ENCODE results near the gene DRC1.

DRC1 gene

GRCh38 chr2:26380281-26380680, 21.4 kb upstream of the DRC1 start:
- in situ Hi-C loops (cut with HindIII; ENCODE audit: low sequenced_read_pairs), result no loop called here
- no peak overlapping the region for H3K4me3 ChIP-seq (ENCODE audit: low read depth, low read length)
- TF ChIP-seq CTCF (IDR thresholded peaks at IDR 0.05; ENCODE audit: low read depth, low read length), result no peak
- DNase-seq (ENCODE audit: low read depth, low spot score), result no peak

GRCh38 chr2:26382564-26382963, 19.2 kb upstream of the DRC1 start:
- no peak for DNase-seq (ENCODE audit: low read depth, low spot score)
- no peak overlapping the region for H3K4me3 ChIP-seq (ENCODE audit: low read depth, low read length)
- in situ Hi-C loops (cut with HindIII; ENCODE audit: low sequenced_read_pairs), result no loop called here
- TF ChIP-seq CTCF (IDR thresholded peaks at IDR 0.05; ENCODE audit: low read depth, low read length), result no peak

- in situ Hi-C loops (cut with HindIII; ENCODE audit: low sequenced_read_pairs), result no loop called here
- no peak for DNase-seq (ENCODE audit: low read depth, low spot score)
- no peak for TF ChIP-seq CTCF (IDR thresholded peaks at IDR 0.05; ENCODE audit: low read depth, low read length)
- H3K4me3 ChIP-seq (ENCODE audit: low read depth, low read length), result no peak overlapping the region
These were observed 17.5 kb upstream of the DRC1 start for GRCh38 chr2:26384183-26384582.

GRCh38 chr2:26384597-26384996, 17.1 kb upstream of the DRC1 start:
- no peak for TF ChIP-seq CTCF (IDR thresholded peaks at IDR 0.05; ENCODE audit: low read depth, low read length)
- in situ Hi-C loops (cut with HindIII; ENCODE audit: low sequenced_read_pairs), result no loop called here
- no peak for DNase-seq (ENCODE audit: low read depth, low spot score)
- no peak overlapping the region for H3K4me3 ChIP-seq (ENCODE audit: low read depth, low read length)

- H3K4me3 ChIP-seq (ENCODE audit: low read depth, low read length), result no peak overlapping the region
- in situ Hi-C loops (cut with HindIII; ENCODE audit: low sequenced_read_pairs), result no loop called here
- no peak for DNase-seq (ENCODE audit: low read depth, low spot score)
- no peak for TF ChIP-seq CTCF (IDR thresholded peaks at IDR 0.05; ENCODE audit: low read depth, low read length)
These were observed 14.5 kb upstream of the DRC1 start for GRCh38 chr2:26387189-26387588.

GRCh38 chr2:26394694-26395093, 7.0 kb upstream of the DRC1 start:
- in situ Hi-C loops (cut with HindIII; ENCODE audit: low sequenced_read_pairs), result no loop called here
- no peak for TF ChIP-seq CTCF (IDR thresholded peaks at IDR 0.05; ENCODE audit: low read depth, low read length)

GRCh38 chr2:26395394-26395793, 6.3 kb upstream of the DRC1 start:
- in situ Hi-C loops (cut with HindIII; ENCODE audit: low sequenced_read_pairs), result no loop called here

More at GRCh38 chr2:26394694-26395093, 7.0 kb upstream of the DRC1 start:
- peak; percentile 41 for DNase-seq (ENCODE audit: low read depth, low spot score)
- no peak overlapping the region for H3K4me3 ChIP-seq (ENCODE audit: low read depth, low read length)

More at GRCh38 chr2:26395394-26395793, 6.3 kb upstream of the DRC1 start:
- no peak overlapping the region for H3K4me3 ChIP-seq (ENCODE audit: low read depth, low read length)
- no peak for DNase-seq (ENCODE audit: low read depth, low spot score)
- no peak for TF ChIP-seq CTCF (IDR thresholded peaks at IDR 0.05; ENCODE audit: low read depth, low read length)
